HTERT RPE-1 (cell line): Measurements from ENCODE around the gene RPA3.

ENCODE experiments used
- in situ Hi-C: fragments of 300-500 bp; cut with MboI; formaldehyde crosslinking; loops from 4 replicates; pipeline ENCODE4 v1.14.3; 2020; ENCODE audit warnings: low sequenced_read_pairs

The RPA3 gene

GRCh38 chr7:7612519-7612918 is 105.9 kb downstream of the RPA3 start:
- in situ Hi-C loops: no loop called here

- in situ Hi-C loops: no loop called here
Observed at GRCh38 chr7:7609330-7609729, 109.1 kb downstream of the RPA3 start.

- in situ Hi-C loops: no loop called here
Observed at GRCh38 chr7:7607010-7607409, 111.4 kb downstream of the RPA3 start.

- in situ Hi-C loops: no loop called here
Observed at GRCh38 chr7:7596176-7596575, 122.2 kb downstream of the RPA3 start.

GRCh38 chr7:7595451-7595850 is 123.0 kb downstream of the RPA3 start:
- in situ Hi-C loops: no loop called here
